Measurements from ENCODE around the gene GFOD1. TPM values are rescaled to one million over a fixed set of nuclear protein-coding genes. Genes with fewer than 3 reads are reported as not detected.

The GFOD1 gene
- total RNA-seq, 2 experiments from 2014 or later: 22.6 to 35.0 TPM

- no peak for TF ChIP-seq CTCF (conservative IDR thresholded peaks at IDR 0.05; ENCODE audit: low read length)
- no peak for TF ChIP-seq EZH2phosphoT487 (IDR thresholded peaks at IDR 0.05; ENCODE audit: borderline replicate concordance, low read depth, low read length)
- no peaks in the 10 kb centered on the region for H4K20me1 ChIP-seq (ENCODE audit: insufficient read depth, low read length)
- intact Hi-C loops (cut with micrococcal nuclease; ENCODE audit: unreplicated experiment): no loop called here
- no peaks in the 10 kb centered on the region for H3K9me3 ChIP-seq (ENCODE audit: low read length)
- no peaks in the 10 kb centered on the region for H3K9me2 ChIP-seq (ENCODE audit: insufficient read depth, low read length)
- H3K4me3 ChIP-seq (ENCODE audit: low read depth, low read length, poor library complexity, severe bottlenecking): no peak overlapping the region
- DNase-seq (ENCODE audit: low spot score): no peak
- CTCF ChIA-PET (ENCODE audit: unreplicated experiment): no interaction called here
- H3K36me3 ChIP-seq (ENCODE audit: insufficient read depth, low read length): peaks cover 11% of the 10 kb centered on the region
- BruUV-seq (replicated peaks): no TSS peak
- H3K27ac ChIP-seq (ENCODE audit: low read depth, low read length, poor library complexity, severe bottlenecking): no peak overlapping the region
- H2AFZ ChIP-seq (ENCODE audit: low read length): no peak overlapping the region
- peaks cover 11% of the 10 kb centered on the region for H3K4me1 ChIP-seq (ENCODE audit: insufficient read depth, low read length, poor library complexity, severe bottlenecking)
- POLR2A ChIA-PET: interaction anchor here (1.4 to 3.7 kb wide), 2 partner anchors 10 to 14 kb away, joined by 3 to 11 read pairs; no protein-coding TSS in a partner anchor
- H3K79me2 ChIP-seq (ENCODE audit: insufficient read depth, low read depth, low read length): no peaks in the 10 kb centered on the region
- no peak overlapping the region for H3K4me2 ChIP-seq (ENCODE audit: low read length)
These were observed 118.7 kb downstream of the GFOD1 start for GRCh38 chr6:13368731-13369115.

- no peak overlapping the region for H3K4me2 ChIP-seq (ENCODE audit: low read length)
- H3K4me1 ChIP-seq (ENCODE audit: insufficient read depth, low read length, poor library complexity, severe bottlenecking): peaks cover 6% of the 10 kb centered on the region
- H3K9me3 ChIP-seq (ENCODE audit: low read length): no peaks in the 10 kb centered on the region
- no peaks in the 10 kb centered on the region for H3K9me2 ChIP-seq (ENCODE audit: insufficient read depth, low read length)
- TF ChIP-seq EZH2phosphoT487 (IDR thresholded peaks at IDR 0.05; ENCODE audit: borderline replicate concordance, low read depth, low read length): no peak
- H2AFZ ChIP-seq (ENCODE audit: low read length): no peak overlapping the region
- intact Hi-C loops (cut with micrococcal nuclease; ENCODE audit: unreplicated experiment): no loop called here
- H3K79me2 ChIP-seq (ENCODE audit: insufficient read depth, low read depth, low read length): no peaks in the 10 kb centered on the region
- peaks cover 11% of the 10 kb centered on the region for H3K36me3 ChIP-seq (ENCODE audit: insufficient read depth, low read length)
- no peak overlapping the region for H3K4me3 ChIP-seq (ENCODE audit: low read depth, low read length, poor library complexity, severe bottlenecking)
- no peak overlapping the region for H3K27ac ChIP-seq (ENCODE audit: low read depth, low read length, poor library complexity, severe bottlenecking)
- H4K20me1 ChIP-seq (ENCODE audit: insufficient read depth, low read length): no peaks in the 10 kb centered on the region
- POLR2A ChIA-PET: interaction anchor here (3.7 kb wide), 1 partner anchor 10 kb away, joined by 11 read pairs; no protein-coding TSS in a partner anchor
- BruUV-seq (replicated peaks): no TSS peak
- CTCF ChIA-PET (ENCODE audit: unreplicated experiment): no interaction called here
- no peak for DNase-seq (ENCODE audit: low spot score)
These were observed 119.2 kb downstream of the GFOD1 start for GRCh38 chr6:13368079-13368730.

GRCh38 chr6:13367396-13367795 is 120.0 kb downstream of the GFOD1 start:
- H3K9me3 ChIP-seq (ENCODE audit: low read length): no peaks in the 10 kb centered on the region
- no peak overlapping the region for H2AFZ ChIP-seq (ENCODE audit: low read length)
- DNase-seq (ENCODE audit: low spot score): no peak
- no TSS peak for BruUV-seq (replicated peaks)
- no peaks in the 10 kb centered on the region for H3K79me2 ChIP-seq (ENCODE audit: insufficient read depth, low read depth, low read length)
- no peak overlapping the region for H3K4me3 ChIP-seq (ENCODE audit: low read depth, low read length, poor library complexity, severe bottlenecking)
- POLR2A ChIA-PET: interaction anchor here (1.5 to 3.7 kb wide), 2 partner anchors 10 to 11 kb away, joined by 4 to 11 read pairs; no protein-coding TSS in a partner anchor
- no peak overlapping the region for H3K4me2 ChIP-seq (ENCODE audit: low read length)
- no peaks in the 10 kb centered on the region for H3K9me2 ChIP-seq (ENCODE audit: insufficient read depth, low read length)
- CTCF ChIA-PET (ENCODE audit: unreplicated experiment): no interaction called here
- intact Hi-C loops (cut with micrococcal nuclease; ENCODE audit: unreplicated experiment): no loop called here
- no peak overlapping the region for H3K27ac ChIP-seq (ENCODE audit: low read depth, low read length, poor library complexity, severe bottlenecking)
- H4K20me1 ChIP-seq (ENCODE audit: insufficient read depth, low read length): no peaks in the 10 kb centered on the region
- H3K36me3 ChIP-seq (ENCODE audit: insufficient read depth, low read length): peaks cover 17% of the 10 kb centered on the region
- H3K4me1 ChIP-seq (ENCODE audit: insufficient read depth, low read length, poor library complexity, severe bottlenecking): peaks cover 6% of the 10 kb centered on the region
- TF ChIP-seq EZH2phosphoT487 (IDR thresholded peaks at IDR 0.05; ENCODE audit: borderline replicate concordance, low read depth, low read length): no peak

Measured in OCI-LY7 (cell line).